Upper lobe of left lung (tissue), 6 donors: ENCODE data around the gene CSTPP1. TPM values are rescaled to one million over a fixed set of nuclear protein-coding genes. Genes with fewer than 3 reads are reported as not detected.

Experiments
- ATAC-seq, 2 donors: fragments of 200-7000 bp; cut with Tn5 transposase; one replicate each; pipeline ENCODE4 v1.9.1; 2022; ENCODE audit warnings: mild to moderate bottlenecking in 2 of 2, moderate library complexity in 2 of 2; ENCODE audit not compliant: low FRiP score in 2 of 2
- DNase-seq, 2 donors: peaks; one replicate each; pipeline ENCODE4 v3.0.0-alpha.2; 2019 to 2020
- H3K27ac ChIP-seq, 4 donors: fragments of 200-600 bp; sonication (generic); one replicate each; pipeline ENCODE4 v1.5.1; 2016 to 2019
- H3K27me3 ChIP-seq, 4 donors: fragments of 200-600 bp; sonication (generic); one replicate each; pipeline ENCODE4 v1.5.1; 2017 to 2019
- H3K36me3 ChIP-seq, 4 donors: fragments of 200-600 bp; sonication (generic); one replicate each; pipeline ENCODE4 v1.5.1; 2016 to 2019
- H3K4me1 ChIP-seq, 4 donors: fragments of 200-600 bp; sonication (generic); one replicate each; pipeline ENCODE4 v1.5.1; 2018 to 2019
- H3K4me3 ChIP-seq, 4 donors: fragments of 200-600 bp; sonication (generic); one replicate each; pipeline ENCODE4 v1.5.1; 2017 to 2019; ENCODE audit warnings: mild to moderate bottlenecking in 2 of 4, moderate library complexity in 1 of 4
- H3K9me3 ChIP-seq, 4 donors: fragments of 200-600 bp; sonication (generic); one replicate each; pipeline ENCODE4 v1.5.1; 2018 to 2019
- EP300 ChIP-seq, 4 donors: sonication (generic); formaldehyde crosslinking; IDR thresholded peaks; one replicate each; pipeline ENCODE4 v1.5.1; 2017; ENCODE audit warnings: antibody characterized with exemption in 4 of 4, control low read depth in 2 of 4
- POLR2A ChIP-seq, 4 donors: fragments of 450-650 bp; IDR thresholded peaks; one replicate each; pipeline ENCODE4 v1.5.1; 2016 to 2017; ENCODE audit warnings: antibody characterized with exemption in 4 of 4, mild to moderate bottlenecking in 2 of 4
- POLR2AphosphoS5 ChIP-seq, 2 donors: sonication (generic); formaldehyde crosslinking; IDR thresholded peaks; one replicate each; pipeline ENCODE4 v1.5.1; 2017; ENCODE audit warnings: antibody characterized with exemption in 2 of 2
- WGBS, 2 donors: methylation state at CpG; one replicate each; pipeline ENCODE4 v1.1.5; 2017 to 2018; 5-methylcytosine and 5-hydroxymethylcytosine counted together
- total RNA-seq, 6 donors: library from RNA; depleted of rRNA in 4 of 6; stranded (reverse); fragments of >200 nt in 4 of 6; gene quantifications; one replicate each; pipeline versions ENCODE4 v1.1.0 to v1.2.1, GENCODE V29; 2016 to 2021
- TF ChIP-seq, protein P1 (sequence below), 6 experiments: fragments of 450-650 bp in 4 of 6; fragments of 200-600 bp in 2 of 6; sonication (generic) in 2 of 6; IDR thresholded peaks; one replicate each; pipeline ENCODE4 v1.5.1; 2016 to 2019; ENCODE audit warnings: antibody characterized with exemption in 6 of 6
- donor health status: DM: no; HTN: no; CAD: no; lungs with moderate emphysema.
- donor health status: DM: no; HTN: yes; CAD: no; lungs with severe emphysema.

CSTPP1 gene
- total RNA-seq, 6 donors from 2014 or later: 23.9 to 71.2 (median 47.2) TPM

DNA sequence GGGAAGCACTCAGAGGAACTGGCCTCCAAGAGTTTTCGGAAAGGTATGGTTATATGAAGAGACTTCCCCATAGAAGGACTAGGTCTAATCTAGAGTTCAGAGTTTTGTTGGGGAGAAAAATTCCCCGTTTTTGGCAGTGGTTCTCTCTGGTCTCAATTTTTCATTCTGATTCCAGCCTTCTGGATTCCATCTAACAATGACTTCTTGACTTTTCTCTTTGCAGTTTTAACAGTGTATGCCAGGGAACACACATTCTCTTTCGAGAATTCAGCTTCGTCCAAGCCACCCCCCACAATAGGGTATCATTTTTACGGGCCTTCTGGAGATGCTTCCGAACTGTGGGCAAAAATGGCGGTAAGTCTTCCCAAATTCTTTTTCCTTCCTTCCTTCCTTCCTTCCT, 115.6 kb downstream of the CSTPP1 start:
- ATAC-seq: no peak
- no peaks in the 10 kb centered on the region for H3K27me3 ChIP-seq
- no peaks in the 10 kb centered on the region for H3K36me3 ChIP-seq
- H3K4me1 ChIP-seq: no peaks in the 10 kb centered on the region
- no peaks in the 10 kb centered on the region for H3K9me3 ChIP-seq
- DNase-seq: no peak
- TF ChIP-seq, protein P1, sequence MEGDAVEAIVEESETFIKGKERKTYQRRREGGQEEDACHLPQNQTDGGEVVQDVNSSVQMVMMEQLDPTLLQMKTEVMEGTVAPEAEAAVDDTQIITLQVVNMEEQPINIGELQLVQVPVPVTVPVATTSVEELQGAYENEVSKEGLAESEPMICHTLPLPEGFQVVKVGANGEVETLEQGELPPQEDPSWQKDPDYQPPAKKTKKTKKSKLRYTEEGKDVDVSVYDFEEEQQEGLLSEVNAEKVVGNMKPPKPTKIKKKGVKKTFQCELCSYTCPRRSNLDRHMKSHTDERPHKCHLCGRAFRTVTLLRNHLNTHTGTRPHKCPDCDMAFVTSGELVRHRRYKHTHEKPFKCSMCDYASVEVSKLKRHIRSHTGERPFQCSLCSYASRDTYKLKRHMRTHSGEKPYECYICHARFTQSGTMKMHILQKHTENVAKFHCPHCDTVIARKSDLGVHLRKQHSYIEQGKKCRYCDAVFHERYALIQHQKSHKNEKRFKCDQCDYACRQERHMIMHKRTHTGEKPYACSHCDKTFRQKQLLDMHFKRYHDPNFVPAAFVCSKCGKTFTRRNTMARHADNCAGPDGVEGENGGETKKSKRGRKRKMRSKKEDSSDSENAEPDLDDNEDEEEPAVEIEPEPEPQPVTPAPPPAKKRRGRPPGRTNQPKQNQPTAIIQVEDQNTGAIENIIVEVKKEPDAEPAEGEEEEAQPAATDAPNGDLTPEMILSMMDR (IDR thresholded peaks at IDR 0.05): no peak
- TF ChIP-seq EP300 (IDR thresholded peaks at IDR 0.05): no peak
- H3K27ac ChIP-seq: no peak overlapping the region
- 93 to 98% methylated on average over 7 of the region's 7 CpGs for WGBS, 2 donors
- no peak overlapping the region for H3K4me3 ChIP-seq

DNA sequence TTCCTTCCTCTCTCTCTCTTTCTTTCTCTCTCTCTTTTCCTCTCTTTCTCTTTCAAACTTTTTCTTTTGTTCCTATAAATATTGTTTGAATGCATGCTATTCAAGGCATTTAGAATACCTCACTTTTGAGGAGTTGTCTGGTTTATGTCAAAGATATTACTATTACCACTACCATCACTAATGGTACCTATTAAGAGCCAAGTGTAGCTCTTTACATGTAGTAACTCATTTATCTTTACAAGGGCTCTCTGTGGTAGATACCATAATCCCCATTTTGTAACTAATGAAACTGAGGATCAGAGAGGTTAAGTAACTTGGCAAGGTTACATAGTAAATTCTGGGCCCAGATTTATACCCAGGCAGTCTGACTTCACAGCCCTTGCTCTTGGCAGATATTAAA, 116.0 kb downstream of the CSTPP1 start:
- no peak for TF ChIP-seq POLR2A (IDR thresholded peaks at IDR 0.05)
- no peak for TF ChIP-seq EP300 (IDR thresholded peaks at IDR 0.05)
- no peak for TF ChIP-seq POLR2AphosphoS5 (IDR thresholded peaks at IDR 0.05)
- TF ChIP-seq, protein P1 (IDR thresholded peaks at IDR 0.05): no peak
- Histone ChIP-seq H3K4me3 (no peak overlapping the region), H3K4me1 (no peaks in the 10 kb centered on the region), H3K27me3 (no peaks in the 10 kb centered on the region), H3K36me3 (no peaks in the 10 kb centered on the region), H3K27ac (no peak overlapping the region), H3K9me3 (no peaks in the 10 kb centered on the region)
- ATAC-seq (no peak), DNase-seq (no peak)

DNA sequence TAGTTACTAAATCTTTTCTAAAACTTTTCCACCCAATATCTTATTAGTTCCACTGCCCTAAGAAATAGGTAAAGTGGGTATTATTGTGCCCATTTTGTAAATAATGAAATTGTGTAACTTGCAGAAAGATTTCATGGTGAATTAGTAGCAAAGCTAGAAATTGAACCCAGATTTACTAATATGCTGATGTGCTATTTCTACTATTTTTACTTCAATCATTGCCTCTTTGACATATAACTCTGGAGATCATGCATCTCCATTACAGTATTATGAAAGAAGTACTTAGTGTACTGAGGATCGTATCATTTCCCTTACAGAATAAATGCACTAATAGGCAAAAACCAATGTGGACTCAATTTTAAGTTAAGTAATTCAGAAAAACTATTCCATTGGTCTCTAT, 119.0 kb downstream of the CSTPP1 start:
- Histone ChIP-seq H3K4me1 (no peaks in the 10 kb centered on the region), H3K27me3 (no peaks in the 10 kb centered on the region), H3K36me3 (no peaks in the 10 kb centered on the region), H3K4me3 (no peak overlapping the region), H3K9me3 (no peaks in the 10 kb centered on the region), H3K27ac (no peak overlapping the region)
- ATAC-seq (no peak), DNase-seq (no peak)
- 82 to 90% methylated on average over 1 of the region's 1 CpG for WGBS, 2 donors
- TF ChIP-seq POLR2A (IDR thresholded peaks at IDR 0.05) (no peak), POLR2AphosphoS5 (IDR thresholded peaks at IDR 0.05) (no peak), EP300 (IDR thresholded peaks at IDR 0.05) (no peak)
- TF ChIP-seq, protein P1 (IDR thresholded peaks at IDR 0.05): no peak

DNA sequence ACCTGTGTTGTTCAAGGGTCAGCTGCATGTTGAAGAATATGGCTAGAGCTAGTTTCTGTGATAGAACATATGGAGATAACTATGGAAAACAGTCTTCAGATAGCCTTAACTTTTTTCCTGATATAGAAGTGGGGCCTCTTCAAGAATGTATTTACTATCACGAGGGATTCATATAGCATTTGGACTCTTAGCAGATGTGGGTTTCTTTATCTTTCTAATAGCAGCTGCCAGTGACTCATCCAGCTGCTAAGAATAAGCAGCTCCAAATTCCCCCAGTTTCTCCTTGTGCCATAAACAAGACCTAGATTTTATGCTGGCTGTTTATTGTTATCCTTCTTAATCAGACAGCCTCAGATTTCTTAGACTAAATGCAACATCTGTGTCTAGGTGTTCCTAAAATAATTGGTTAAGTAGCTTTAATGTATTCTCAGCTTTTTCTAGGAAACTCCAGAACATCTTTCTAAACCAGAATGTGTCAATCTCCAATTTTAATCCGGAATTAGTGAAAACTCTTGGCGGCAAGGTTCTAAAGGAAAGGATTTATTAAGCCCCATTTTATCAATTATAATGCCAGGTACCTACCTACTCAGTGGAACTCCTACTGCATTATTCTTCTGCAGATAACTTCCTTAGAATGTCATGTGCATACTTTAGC, 119.8 kb downstream of the CSTPP1 start:
- H3K4me1 ChIP-seq: no peaks in the 10 kb centered on the region
- no peaks in the 10 kb centered on the region for H3K36me3 ChIP-seq
- H3K27ac ChIP-seq: no peak overlapping the region
- ATAC-seq (no peak), DNase-seq (no peak)
- no peak overlapping the region for H3K4me3 ChIP-seq
- H3K9me3 ChIP-seq: no peaks in the 10 kb centered on the region
- WGBS, 2 donors: 81 to 89% methylated on average over 3 of the region's 3 CpGs
- TF ChIP-seq, protein P1 (IDR thresholded peaks at IDR 0.05): no peak
- TF ChIP-seq EP300 (IDR thresholded peaks at IDR 0.05) (no peak), POLR2AphosphoS5 (IDR thresholded peaks at IDR 0.05) (no peak), POLR2A (IDR thresholded peaks at IDR 0.05) (no peak)
- no peaks in the 10 kb centered on the region for H3K27me3 ChIP-seq

DNA sequence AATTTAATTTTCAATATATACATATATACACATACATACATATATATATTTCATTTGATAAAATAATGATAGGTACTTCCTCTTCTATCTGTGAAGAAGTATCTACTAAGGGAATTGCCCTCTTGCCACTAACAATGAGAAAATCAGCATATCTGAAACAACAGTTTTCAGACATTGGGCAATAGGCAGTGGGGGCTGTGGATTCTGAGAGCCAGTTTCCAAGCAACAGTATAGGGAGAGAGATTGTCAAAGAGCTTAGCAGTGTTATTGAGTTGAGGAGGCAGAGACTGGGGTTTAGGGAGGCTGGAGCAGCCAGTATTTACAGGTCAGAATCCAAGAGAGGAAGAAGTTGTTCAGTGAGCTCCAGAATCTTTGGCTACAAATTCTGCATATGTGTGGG, 120.8 kb downstream of the CSTPP1 start:
- ATAC-seq: no peak
- no peak overlapping the region for H3K4me3 ChIP-seq

More for the DNA sequence above, 120.8 kb downstream of the CSTPP1 start:
- H3K4me1 ChIP-seq: no peaks in the 10 kb centered on the region
- no peaks in the 10 kb centered on the region for H3K27me3 ChIP-seq
- no peak overlapping the region for H3K27ac ChIP-seq
- TF ChIP-seq POLR2AphosphoS5 (IDR thresholded peaks at IDR 0.05) (no peak), EP300 (IDR thresholded peaks at IDR 0.05) (no peak), POLR2A (IDR thresholded peaks at IDR 0.05) (no peak)
- TF ChIP-seq, protein P1 (IDR thresholded peaks at IDR 0.05): no peak
- no peak for DNase-seq
- H3K9me3 ChIP-seq: no peaks in the 10 kb centered on the region
- no peaks in the 10 kb centered on the region for H3K36me3 ChIP-seq
